AG04450 (cell line): ENCODE measurements around the gene SLC4A9. TPM values are rescaled to one million over a fixed set of nuclear protein-coding genes. Genes with fewer than 3 reads are reported as not detected.

Experiments used
- CTCF ChIA-PET: fragments of 300-600, 350-600 bp; formaldehyde crosslinking; extraction: SDS; loops from one replicate; lab custom pipeline; 2022; ENCODE audit warnings: antibody characterized with exemption, inconsistent platforms; lab: Charles Lee
- POLR2A ChIA-PET: fragments of 350-600 bp; formaldehyde crosslinking; extraction: SDS; loops from one replicate; lab custom pipeline; 2021; ENCODE audit warnings: antibody characterized with exemption, inconsistent platforms; lab: Yijun Ruan, JAX
- DNase-seq: peaks from one replicate; pipeline ENCODE4 v3.0.0-alpha.2; 2011; ENCODE audit warnings: low read depth, low spot score
- H3K27ac ChIP-seq: one replicate; pipeline ENCODE4 v1.5.1; 2012; ENCODE audit warnings: low read depth, low read length, control low read depth
- H3K27me3 ChIP-seq: one replicate; pipeline ENCODE4 v1.6.0; 2012; ENCODE audit warnings: low read length; ENCODE audit not compliant: control insufficient read depth, insufficient read depth
- H3K4me3 ChIP-seq: 2 replicates; pipeline ENCODE4 v1.5.1; 2011; ENCODE audit warnings: mild to moderate bottlenecking, low read depth, low read length, control low read depth
- H3K9me3 ChIP-seq: 2 replicates; pipeline ENCODE4 v1.5.1; 2012; ENCODE audit warnings: low read length; ENCODE audit not compliant: control insufficient read depth, insufficient read depth
- CTCF ChIP-seq: IDR thresholded peaks from 2 replicates; pipeline ENCODE4 v1.5.1; 2011; ENCODE audit warnings: low read depth, low read length, control low read depth, inconsistent platforms
- polyA plus RNA-seq: library from polyadenylated mRNA; depleted of rRNA; stranded (reverse); fragments of >200 nt; gene quantifications from 2 replicates; pipeline ENCODE4 v1.2.3, GENCODE V29; 2011

The SLC4A9 gene
- polyA plus RNA-seq, 1 experiment = not detected

GRCh38 chr5:140381972-140382371 lies 22.0 kb downstream of the SLC4A9 start:
- Histone ChIP-seq H3K9me3 (no peaks in the 10 kb centered on the region), H3K27ac (no peak overlapping the region), H3K27me3 (peaks cover 3% of the 10 kb centered on the region), H3K4me3 (no peak overlapping the region)
- CTCF ChIA-PET = interaction anchor here (1.8 kb wide), 1 partner anchor 9 kb away, joined by 11 read pairs; no protein-coding TSS in a partner anchor
- TF ChIP-seq CTCF = no peak
- no peak for DNase-seq
- POLR2A ChIA-PET = no interaction called here

- ChIA-PET POLR2A (no interaction called here), CTCF (no interaction called here)
Observed at GRCh38 chr5:140382866-140383265, 22.9 kb downstream of the SLC4A9 start.

DNA sequence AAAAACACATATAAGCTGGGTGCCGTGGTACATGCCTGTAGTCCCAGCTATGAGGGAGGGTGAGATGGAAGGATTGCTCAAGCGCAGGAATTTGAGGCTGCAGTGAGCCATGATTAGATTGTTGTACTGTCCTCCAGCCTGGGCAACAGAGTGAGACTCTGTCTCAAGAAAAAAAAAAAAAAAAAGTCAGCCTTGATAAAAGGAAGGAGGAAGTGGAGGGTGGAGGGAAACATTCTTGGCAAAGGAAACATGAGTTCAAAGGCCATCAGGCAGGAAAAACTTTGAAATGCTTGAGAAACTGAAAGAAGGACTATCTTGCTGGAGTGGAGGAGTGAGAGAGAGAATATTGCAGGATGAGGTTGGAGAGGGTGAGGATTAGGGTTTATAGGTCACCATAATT lies 23.3 kb downstream of the SLC4A9 start:
- no peak for TF ChIP-seq CTCF
- ChIA-PET CTCF (interaction anchor here (2.1 kb wide), 1 partner anchor 20 kb away, joined by 4 read pairs; no protein-coding TSS in a partner anchor), POLR2A (no interaction called here)
- peaks cover 3% of the 10 kb centered on the region for H3K27me3 ChIP-seq
- no peak for DNase-seq
- H3K9me3 ChIP-seq = no peaks in the 10 kb centered on the region
- H3K4me3 ChIP-seq = no peak overlapping the region
- no peak overlapping the region for H3K27ac ChIP-seq

More at GRCh38 chr5:140382866-140383265, 22.9 kb downstream of the SLC4A9 start:
- no peak for TF ChIP-seq CTCF
- Histone ChIP-seq H3K4me3 (no peak overlapping the region), H3K9me3 (no peaks in the 10 kb centered on the region), H3K27me3 (peaks cover 3% of the 10 kb centered on the region), H3K27ac (no peak overlapping the region)
- no peak for DNase-seq

DNA sequence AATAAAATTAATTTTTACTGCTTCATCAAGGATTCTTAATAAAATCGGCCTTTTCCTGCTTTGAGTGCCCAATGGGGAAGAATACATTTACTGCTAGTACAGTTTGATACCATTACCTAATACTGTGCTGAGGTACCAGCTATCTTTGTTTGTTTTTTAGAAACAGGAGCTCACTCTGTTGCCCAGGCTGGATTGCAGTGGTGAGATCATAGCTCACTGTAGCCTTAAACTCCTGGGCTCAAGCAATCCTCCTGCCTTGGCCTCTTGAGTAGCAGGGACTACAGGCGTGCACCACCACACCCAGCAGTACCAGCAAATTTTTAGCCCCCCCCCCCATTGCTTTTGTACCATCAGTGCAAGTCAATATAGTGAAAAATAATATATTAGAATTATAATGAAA lies 28.1 kb downstream of the SLC4A9 start:
- CTCF ChIA-PET = interaction anchor here (1.2 to 4.5 kb wide), 2 partner anchors 15 to 25 kb away, joined by 5 to 27 read pairs; no protein-coding TSS in a partner anchor
- no peak for DNase-seq
- H3K27me3 ChIP-seq = no peaks in the 10 kb centered on the region
- TF ChIP-seq CTCF = no peak
- no peaks in the 10 kb centered on the region for H3K9me3 ChIP-seq
- no peak overlapping the region for H3K4me3 ChIP-seq
- POLR2A ChIA-PET = no interaction called here
- no peak overlapping the region for H3K27ac ChIP-seq

DNA sequence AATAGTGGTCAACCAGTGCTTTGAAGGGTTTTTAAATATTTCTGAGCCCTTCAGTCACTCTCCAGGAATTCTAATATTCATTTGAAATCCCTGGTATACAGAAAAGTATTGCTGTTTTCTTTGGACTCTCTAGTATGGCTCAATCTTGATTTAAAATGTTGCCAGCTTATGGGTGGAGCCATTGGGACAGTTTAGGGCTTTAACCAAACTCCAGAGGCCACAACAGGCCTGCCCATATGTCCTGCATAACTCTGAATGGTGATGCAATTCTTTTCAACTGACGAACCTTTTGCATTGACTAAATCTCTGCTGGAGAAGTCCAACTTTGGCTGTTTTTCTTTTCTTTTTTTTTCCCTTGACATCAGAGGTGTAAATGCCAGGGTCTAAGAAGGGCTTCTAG lies 31.3 kb downstream of the SLC4A9 start:
- ChIA-PET POLR2A (interaction anchor here (0.7 kb wide), 1 partner anchor 10 kb away, joined by 3 read pairs; no protein-coding TSS in a partner anchor), CTCF (interaction anchor here (3.6 kb wide), 1 partner anchor 18 kb away, joined by 14 read pairs; no protein-coding TSS in a partner anchor)
- TF ChIP-seq CTCF = no peak
- Histone ChIP-seq H3K4me3 (no peak overlapping the region), H3K27ac (no peak overlapping the region), H3K27me3 (no peaks in the 10 kb centered on the region), H3K9me3 (no peaks in the 10 kb centered on the region)
- no peak for DNase-seq
